H1 (cell line): ENCODE measurements around the gene RBM34. TPM values are rescaled to one million over a fixed set of nuclear protein-coding genes. Genes with fewer than 3 reads are reported as not detected.

Experiments
- CTCF ChIA-PET: fragments of 300-600 bp; sonication (Branson Sonifier 250); formaldehyde crosslinking; loops from one replicate; lab custom pipeline; 2021; ENCODE audit not compliant: partially characterized antibody; lab: Charles Lee
- POLR2A ChIA-PET: fragments of 300-600 bp; sonication (Branson Sonifier 250); formaldehyde crosslinking; loops from one replicate; lab custom pipeline; 2021; ENCODE audit warnings: inconsistent platforms; ENCODE audit not compliant: partially characterized antibody; lab: Charles Lee
- DNase-seq, 2 experiments: peaks; one replicate each; pipeline versions ENCODE4 v3.0.0 to v3.0.0-alpha.2; 2010 to 2022; ENCODE audit warnings: low spot score in 2 of 2, low read depth in 1 of 2, mixed read lengths in 1 of 2
- FAIRE-seq: peaks from 2 replicates; lab custom pipeline; 2011; peaks lifted over from hg19 to GRCh38; lab: Jason Lieb, UNC
- H2AFZ ChIP-seq: 2 replicates; pipeline ENCODE4 v1.8.1; 2012; ENCODE audit warnings: low read length, inconsistent platforms
- H2AK5ac ChIP-seq: 2 replicates; pipeline ENCODE4 v1.6.1; 2013; ENCODE audit warnings: low read depth, low read length
- H2BK120ac ChIP-seq: replicated peaks from 2 replicates; pipeline ENCODE3; 2013; ENCODE audit warnings: low read depth, low read length, inconsistent platforms
- H2BK12ac ChIP-seq: 2 replicates; pipeline ENCODE4 v1.6.1; 2013; ENCODE audit warnings: low read depth, low read length
- H2BK15ac ChIP-seq: 2 replicates; pipeline ENCODE4 v1.6.1; 2013; ENCODE audit warnings: low read length
- H2BK20ac ChIP-seq: 2 replicates; pipeline ENCODE4 v1.6.1; 2013; ENCODE audit warnings: low read length
- H2BK5ac ChIP-seq: 2 replicates; pipeline ENCODE4 v1.6.1; 2013; ENCODE audit warnings: low read depth, low read length
- H3K14ac ChIP-seq: 2 replicates; pipeline ENCODE4 v1.6.1; 2013; ENCODE audit warnings: inconsistent platforms; ENCODE audit not compliant: insufficient read length
- H3K18ac ChIP-seq: 2 replicates; pipeline ENCODE4 v1.6.1; 2013; ENCODE audit warnings: low read length; ENCODE audit errors: extremely low read depth
- H3K23ac ChIP-seq: 2 replicates; pipeline ENCODE4 v1.6.1; 2013; ENCODE audit warnings: inconsistent platforms; ENCODE audit not compliant: insufficient read length
- H3K23me2 ChIP-seq: 2 replicates; pipeline ENCODE4 v1.6.1; 2013; ENCODE audit warnings: low read depth, low read length
- H3K27ac ChIP-seq: 2 replicates; pipeline ENCODE4 v1.6.1; 2011; ENCODE audit warnings: low read depth, low read length, inconsistent platforms
- H3K27me3 ChIP-seq, 4 experiments: replicated peaks in 1 of 4; 1 replicate in 1 of 4; 2 replicates in 3 of 4; pipeline versions ENCODE4 v1.6.1 to v1.8.1; 2011 to 2013; ENCODE audit warnings: low read length in 3 of 4, mild to moderate bottlenecking in 3 of 4, inconsistent platforms in 2 of 4, mixed read lengths in 2 of 4, moderate library complexity in 1 of 4; ENCODE audit not compliant: control insufficient read depth in 3 of 4, insufficient read depth in 3 of 4; ENCODE audit errors: extremely low read depth in 1 of 4
- H3K36me3 ChIP-seq, 4 experiments: 2 replicates each; pipeline versions ENCODE4 v1.6.1 to v1.8.1; 2011 to 2013; ENCODE audit warnings: mild to moderate bottlenecking in 4 of 4, low read length in 3 of 4, moderate library complexity in 2 of 4, control low read depth in 1 of 4, inconsistent platforms in 1 of 4; ENCODE audit not compliant: insufficient read depth in 4 of 4, control insufficient read depth in 2 of 4
- H3K4ac ChIP-seq: replicated peaks from 2 replicates; pipeline ENCODE3; 2013; ENCODE audit warnings: low read length, low read depth, mixed read lengths, inconsistent platforms; ENCODE audit not compliant: insufficient read length
- H3K4me1 ChIP-seq, 4 experiments: replicated peaks in 1 of 4; 1 replicate in 1 of 4; 2 replicates in 3 of 4; pipeline versions ENCODE4 v1.6.1 to v1.8.1; 2011 to 2013; ENCODE audit warnings: low read length in 3 of 4, inconsistent platforms in 2 of 4, mixed read lengths in 1 of 4; ENCODE audit not compliant: insufficient read depth in 4 of 4, control insufficient read depth in 3 of 4
- H3K4me2 ChIP-seq, 2 experiments: 2 replicates each; pipeline versions ENCODE4 v1.6.1 to v1.8.1; 2011 to 2013; ENCODE audit warnings: low read depth in 2 of 2, low read length in 2 of 2, control low read depth in 1 of 2, inconsistent platforms in 1 of 2, mild to moderate bottlenecking in 1 of 2; ENCODE audit not compliant: insufficient read depth in 1 of 2
- H3K4me3 ChIP-seq, 4 experiments: fragments of 200-600, 300-600 bp in 1 of 4; sonication (generic), shearing (Covaris generic), sonication (Bioruptor Twin) in 1 of 4; 2 replicates each; pipeline versions ENCODE4 v1.5.1 to v1.8.1; 2011 to 2016; ENCODE audit warnings: low read length in 4 of 4, low read depth in 3 of 4, control low read depth in 2 of 4, inconsistent platforms in 2 of 4, mild to moderate bottlenecking in 2 of 4, mixed read lengths in 1 of 4, moderate library complexity in 1 of 4; ENCODE audit not compliant: insufficient read depth in 2 of 4; ENCODE audit errors: extremely low read depth in 1 of 4
- H3K56ac ChIP-seq: replicated peaks from 2 replicates; pipeline ENCODE3; 2013; ENCODE audit warnings: low read depth, mild to moderate bottlenecking, mixed read lengths, low read length, inconsistent platforms; ENCODE audit not compliant: insufficient read length
- H3K79me1 ChIP-seq: 2 replicates; pipeline ENCODE4 v1.6.1; 2013; ENCODE audit warnings: low read depth, low read length, control low read depth
- H3K79me2 ChIP-seq, 2 experiments: 2 replicates each; pipeline versions ENCODE4 v1.6.1 to v1.8.1; 2012 to 2013; ENCODE audit warnings: low read length in 2 of 2, mild to moderate bottlenecking in 2 of 2, inconsistent platforms in 1 of 2; ENCODE audit not compliant: insufficient read depth in 2 of 2, control insufficient read depth in 1 of 2
- H3K9ac ChIP-seq, 4 experiments: replicated peaks in 1 of 4; 1 replicate in 1 of 4; 2 replicates in 3 of 4; pipeline versions ENCODE4 v1.6.1 to v1.8.1; 2011 to 2013; ENCODE audit warnings: low read depth in 3 of 4, low read length in 3 of 4, control low read depth in 2 of 4, mild to moderate bottlenecking in 2 of 4, moderate library complexity in 2 of 4, inconsistent platforms in 1 of 4; ENCODE audit errors: extremely low read depth in 1 of 4
- H3K9me3 ChIP-seq, 2 experiments: 2 replicates each; pipeline versions ENCODE4 v1.6.1 to v1.8.1; 2012 to 2013; ENCODE audit warnings: mild to moderate bottlenecking in 2 of 2, moderate library complexity in 2 of 2, control low read depth in 1 of 2, inconsistent platforms in 1 of 2, low read depth in 1 of 2, low read length in 1 of 2, mixed read lengths in 1 of 2; ENCODE audit not compliant: insufficient read depth in 2 of 2
- H4K20me1 ChIP-seq, 2 experiments: replicated peaks in 1 of 2; 2 replicates each; pipeline versions ENCODE3 to v1.8.1; 2011 to 2013; ENCODE audit warnings: inconsistent platforms in 2 of 2, low read length in 2 of 2, mild to moderate bottlenecking in 1 of 2; ENCODE audit not compliant: insufficient read depth in 2 of 2, control insufficient read depth in 1 of 2
- H4K5ac ChIP-seq: 2 replicates; pipeline ENCODE4 v1.6.1; 2013; ENCODE audit warnings: low read length, low read depth, mixed read lengths, inconsistent platforms; ENCODE audit not compliant: insufficient read length
- H4K8ac ChIP-seq: 2 replicates; pipeline ENCODE4 v1.8.0; 2013; ENCODE audit warnings: mild to moderate bottlenecking, moderate library complexity, low read length, inconsistent platforms; ENCODE audit not compliant: insufficient read depth; ENCODE audit errors: extremely low read depth
- H4K91ac ChIP-seq: replicated peaks from 2 replicates; pipeline ENCODE3; 2013; ENCODE audit warnings: low read length, mixed read lengths, inconsistent platforms; ENCODE audit not compliant: insufficient read length
- POLR2AphosphoS5 ChIP-seq: IDR thresholded peaks from 2 replicates; pipeline ENCODE4 v1.6.1; 2011; ENCODE audit warnings: low read depth, low read length
- WGBS, 2 experiments: shearing (Covaris generic) in 1 of 2; methylation state at CpG; one replicate each; pipeline versions ENCODE4 v1.1.6 to v1.1.7; 2013 to 2015; ENCODE audit warnings: low lambda C conversion rate in 2 of 2, mixed read lengths in 2 of 2, inconsistent platforms in 1 of 2, low coverage in 1 of 2, missing lambda C conversion rate in 1 of 2; ENCODE audit not compliant: insufficient replicate concordance in 2 of 2, insufficient coverage in 1 of 2, insufficient read length in 1 of 2; ENCODE audit errors: extremely low coverage in 1 of 2, missing lambda C conversion rate in 1 of 2; 5-methylcytosine and 5-hydroxymethylcytosine counted together
- polyA plus RNA-seq, 7 experiments: library from polyadenylated mRNA; depleted of rRNA in 3 of 7; stranded (reverse) in 5 of 7; unstranded in 2 of 7; fragments of >200 nt in 5 of 7; fragments of 200-250 nt in 2 of 7; gene quantifications; 1 replicate in 5 of 7; 2 replicates in 1 of 7; 4 replicates in 1 of 7; pipeline versions ENCODE4 v1.2.1 to v1.2.3, GENCODE V29; 2011 to 2013; ENCODE audit warnings: missing spikeins in 2 of 7, mixed read lengths in 2 of 7
- total RNA-seq: library from RNA; stranded (reverse); fragmentation: NEBNext Ultra II Directional; extraction: Animal tissue kit (Norgen Biotek cat#: 25700); gene quantifications from 2 replicates; pipeline ENCODE4 v1.2.1, GENCODE V29; 2021

Gene RBM34
- total and polyA plus RNA-seq, 2 of the 8 experiments (the other 6 are each of a cell fraction or from before 2014, with no cell fraction given), result 18.8 to 108 TPM

DNA sequence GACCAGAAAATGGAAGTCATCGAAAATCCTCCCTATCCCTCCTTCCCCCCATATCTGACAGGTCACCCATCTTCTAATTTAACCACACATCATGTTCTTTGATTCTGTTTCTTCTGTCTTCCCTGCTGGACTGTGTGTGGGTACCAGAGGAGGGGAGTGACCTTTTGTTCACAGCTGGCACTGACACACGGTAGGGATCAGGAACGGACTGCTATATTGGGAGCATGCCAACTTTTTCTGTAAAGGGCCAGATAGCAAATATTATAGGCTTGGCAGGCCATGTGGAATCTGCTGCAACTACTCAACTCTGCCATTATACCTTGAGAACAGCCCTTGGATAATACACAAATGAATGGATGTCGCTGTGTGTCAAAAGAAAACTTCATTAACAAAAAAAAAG lies 24.9 kb downstream of the RBM34 start:
- no peak for FAIRE-seq
- H3K56ac ChIP-seq, result no peak overlapping the region
- no peak overlapping the region for H4K91ac ChIP-seq
- no peaks in the 10 kb centered on the region for H3K9me3 ChIP-seq
- no peak overlapping the region for H3K14ac ChIP-seq
- no peaks in the 10 kb centered on the region for H3K79me2 ChIP-seq
- H3K27ac ChIP-seq, result no peak overlapping the region
- H3K18ac ChIP-seq, result no peak overlapping the region
- H4K20me1 ChIP-seq, result peaks cover 0 to 3% of the 10 kb centered on the region in 2 experiments
- POLR2A ChIA-PET, result interaction anchor here (1.2 kb wide), 2 partner anchors 12 to 25 kb away, joined by 3 to 4 read pairs; partner anchors contain the start of gene RBM34
- no peak overlapping the region for H3K4me2 ChIP-seq
- 88% methylated on average over 4 of the region's 4 CpGs; no CpG with 5 or more reads in 1 of the 2 experiments for WGBS, 2 experiments
- no peak overlapping the region for H3K23ac ChIP-seq
- H3K4me1 ChIP-seq, result no peaks in the 10 kb centered on the region
- CTCF ChIA-PET, result interaction anchor here (1.1 kb wide), 1 partner anchor 28 kb away, joined by 3 read pairs; no protein-coding TSS in a partner anchor
- no peaks in the 10 kb centered on the region for H3K23me2 ChIP-seq
- H4K5ac ChIP-seq, result no peak overlapping the region
- H3K4me3 ChIP-seq, result no peak overlapping the region
- H3K9ac ChIP-seq, result no peak overlapping the region
- H3K4ac ChIP-seq, result no peak overlapping the region
- TF ChIP-seq POLR2AphosphoS5, result no peak
- H2BK120ac ChIP-seq, result no peak overlapping the region
- H2BK5ac ChIP-seq, result no peak overlapping the region
- H4K8ac ChIP-seq, result no peak overlapping the region
- H2BK12ac ChIP-seq, result no peak overlapping the region
- H2AK5ac ChIP-seq, result no peak overlapping the region
- peaks cover 25 to 68% (median 46%) of the 10 kb centered on the region in 4 experiments for H3K36me3 ChIP-seq
- no peak overlapping the region for H2BK20ac ChIP-seq
- no peak overlapping the region for H2AFZ ChIP-seq
- H2BK15ac ChIP-seq, result no peak overlapping the region
- H3K27me3 ChIP-seq, result no peaks in the 10 kb centered on the region
- peak in 1 of 2 experiments; percentile 11 for DNase-seq
- H3K79me1 ChIP-seq, result no peaks in the 10 kb centered on the region
